Measurements from ENCODE around the gene PRKG1.

The PRKG1 gene

GRCh38 chr10:51583976-51584375 is 509.7 kb downstream of the PRKG1 start:
- TF ChIP-seq EZH2phosphoT487 (conservative IDR thresholded peaks at IDR 0.05; ENCODE audit: low read length) (no peak), CTCF (IDR thresholded peaks at IDR 0.05; ENCODE audit: insufficient read depth, low read length, poor library complexity, severe bottlenecking) (no peak)
- no peak overlapping the region for H3K9ac ChIP-seq (ENCODE audit: low read length)
- no peak overlapping the region for H3K27ac ChIP-seq (ENCODE audit: low read depth, low read length)
- no peaks in the 10 kb centered on the region; the same call in 1 of the 2 replicates for H4K20me1 ChIP-seq (ENCODE audit: low read depth, low read length)
- no peak overlapping the region for H2AFZ ChIP-seq (ENCODE audit: low read depth, low read length, severe bottlenecking)
- H3K9me3 ChIP-seq (ENCODE audit: insufficient read depth, low read length), result no peaks in the 10 kb centered on the region
- H3K4me3 ChIP-seq (ENCODE audit: insufficient read depth, low read length, poor library complexity, severe bottlenecking), result no peak overlapping the region
- no peaks in the 10 kb centered on the region for H3K79me2 ChIP-seq (ENCODE audit: insufficient read depth, low read length)
- no peak overlapping the region for H3K4me2 ChIP-seq (ENCODE audit: low read depth, low read length, poor library complexity, severe bottlenecking)
- no peaks in the 10 kb centered on the region for H3K27me3 ChIP-seq (ENCODE audit: low read length)
- H3K9me2 ChIP-seq (replicated peaks; ENCODE audit: insufficient read depth, low read length), result no peaks in the 10 kb centered on the region
- H3K36me3 ChIP-seq (ENCODE audit: low read length), result no peaks in the 10 kb centered on the region
- no peaks in the 10 kb centered on the region for H3F3A ChIP-seq (ENCODE audit: insufficient read depth)

DNA sequence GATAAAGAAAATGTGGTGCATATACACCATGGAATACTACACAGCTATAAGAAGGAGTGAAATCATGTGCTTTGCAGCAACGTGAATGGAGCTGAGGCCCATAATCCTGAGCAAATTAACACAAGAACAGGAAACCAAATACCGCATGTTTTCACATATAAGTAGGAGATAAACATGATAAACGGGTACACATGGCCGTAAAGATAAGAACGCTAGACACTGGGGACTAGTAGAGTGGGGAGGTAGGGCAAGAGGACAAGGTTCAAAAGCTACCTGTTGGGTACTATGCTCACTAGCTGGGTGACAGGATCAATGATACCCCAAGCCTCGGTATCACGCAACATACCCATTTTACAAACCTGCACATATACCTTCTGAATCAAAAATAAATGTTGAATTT is 511.5 kb downstream of the PRKG1 start:
- no peak overlapping the region for H3K27ac ChIP-seq (ENCODE audit: low read depth, low read length)
- no peak overlapping the region for H3K9ac ChIP-seq (ENCODE audit: low read length)
- H4K20me1 ChIP-seq (ENCODE audit: low read depth, low read length), result no peaks in the 10 kb centered on the region; the same call in 1 of the 2 replicates
- H3K4me2 ChIP-seq (ENCODE audit: low read depth, low read length, poor library complexity, severe bottlenecking), result no peak overlapping the region
- H3K36me3 ChIP-seq (ENCODE audit: low read length), result no peaks in the 10 kb centered on the region
- no peaks in the 10 kb centered on the region for H3K27me3 ChIP-seq (ENCODE audit: low read length)
- no peak overlapping the region for H3K4me3 ChIP-seq (ENCODE audit: insufficient read depth, low read length, poor library complexity, severe bottlenecking)
- H3K9me2 ChIP-seq (replicated peaks; ENCODE audit: insufficient read depth, low read length), result no peaks in the 10 kb centered on the region
- no peaks in the 10 kb centered on the region for H3K79me2 ChIP-seq (ENCODE audit: insufficient read depth, low read length)
- H2AFZ ChIP-seq (ENCODE audit: low read depth, low read length, severe bottlenecking), result no peak overlapping the region
- TF ChIP-seq CTCF (IDR thresholded peaks at IDR 0.05; ENCODE audit: insufficient read depth, low read length, poor library complexity, severe bottlenecking) (no peak), EZH2phosphoT487 (conservative IDR thresholded peaks at IDR 0.05; ENCODE audit: low read length) (no peak)
- H3K9me3 ChIP-seq (ENCODE audit: insufficient read depth, low read length), result no peaks in the 10 kb centered on the region
- no peaks in the 10 kb centered on the region for H3F3A ChIP-seq (ENCODE audit: insufficient read depth)

DNA sequence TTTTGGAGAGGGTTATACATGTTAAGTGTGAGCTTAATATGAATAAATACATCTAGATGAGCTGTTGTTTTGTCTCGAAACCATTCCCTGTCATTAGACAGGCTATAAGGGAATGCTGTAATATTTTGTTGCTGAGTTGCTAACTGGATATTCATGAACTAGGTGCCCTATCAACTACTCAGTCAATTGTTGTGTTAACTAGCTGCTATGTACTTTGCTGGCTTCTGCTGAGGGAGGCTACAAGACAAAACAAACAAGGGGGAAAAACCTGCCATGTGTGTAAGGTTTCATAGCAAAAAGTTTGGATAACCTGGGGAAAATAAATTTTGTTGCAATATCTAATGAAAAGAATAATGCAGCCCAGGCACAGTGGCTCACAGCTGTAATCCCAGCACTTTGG is 514.7 kb downstream of the PRKG1 start:
- Histone ChIP-seq H3K4me3 (ENCODE audit: insufficient read depth, low read length, poor library complexity, severe bottlenecking) (no peak overlapping the region), H3K27ac (ENCODE audit: low read depth, low read length) (no peak overlapping the region), H3K36me3 (ENCODE audit: low read length) (no peaks in the 10 kb centered on the region), H3K9ac (ENCODE audit: low read length) (no peak overlapping the region), H3F3A (ENCODE audit: insufficient read depth) (no peaks in the 10 kb centered on the region), H3K79me2 (ENCODE audit: insufficient read depth, low read length) (no peaks in the 10 kb centered on the region), H2AFZ (ENCODE audit: low read depth, low read length, severe bottlenecking) (no peak overlapping the region), H3K9me2 (replicated peaks; ENCODE audit: insufficient read depth, low read length) (no peaks in the 10 kb centered on the region), H3K4me2 (ENCODE audit: low read depth, low read length, poor library complexity, severe bottlenecking) (no peak overlapping the region), H3K27me3 (ENCODE audit: low read length) (no peaks in the 10 kb centered on the region), H4K20me1 (ENCODE audit: low read depth, low read length) (no peaks in the 10 kb centered on the region; the same call in 1 of the 2 replicates), H3K9me3 (ENCODE audit: insufficient read depth, low read length) (no peaks in the 10 kb centered on the region)
- TF ChIP-seq EZH2phosphoT487 (conservative IDR thresholded peaks at IDR 0.05; ENCODE audit: low read length) (no peak), CTCF (IDR thresholded peaks at IDR 0.05; ENCODE audit: insufficient read depth, low read length, poor library complexity, severe bottlenecking) (no peak)
